ENCODE measurements around the gene BARHL1.

The BARHL1 gene

GRCh38 chr9:132588501-132589147 lies 6.2 kb downstream of the BARHL1 start:
- FAIRE-seq, result no peak

- no peak for FAIRE-seq
Measured at GRCh38 chr9:132589148-132590036, 7.0 kb downstream of the BARHL1 start.

GRCh38 chr9:132590037-132590317 lies 7.6 kb downstream of the BARHL1 start:
- no peak for FAIRE-seq

- no peak for FAIRE-seq
Measured at GRCh38 chr9:132590318-132591182, 8.1 kb downstream of the BARHL1 start.

- FAIRE-seq, result no peak
Measured at GRCh38 chr9:132591244-132591643, 8.8 kb downstream of the BARHL1 start.

- FAIRE-seq, result no peak
Measured at GRCh38 chr9:132591751-132592314, 9.4 kb downstream of the BARHL1 start.

- no peak for FAIRE-seq
Measured at GRCh38 chr9:132592451-132592850, 10.0 kb downstream of the BARHL1 start.

GRCh38 chr9:132594412-132594811 lies 12.0 kb downstream of the BARHL1 start:
- FAIRE-seq, result no peak

GRCh38 chr9:132595319-132595718 lies 12.9 kb downstream of the BARHL1 start:
- FAIRE-seq, result no peak

GRCh38 chr9:132596200-132596599 lies 13.8 kb downstream of the BARHL1 start:
- no peak for FAIRE-seq

GRCh38 chr9:132597073-132597775 lies 14.8 kb downstream of the BARHL1 start:
- no peak for FAIRE-seq

- no peak for FAIRE-seq
Measured at GRCh38 chr9:132600326-132600984, 18.0 kb downstream of the BARHL1 start.

- no peak for FAIRE-seq
Measured at GRCh38 chr9:132602207-132602606, 19.8 kb downstream of the BARHL1 start.

GRCh38 chr9:132605387-132605786 lies 23.0 kb downstream of the BARHL1 start:
- FAIRE-seq, result no peak

- FAIRE-seq, result no peak
Measured at GRCh38 chr9:132606066-132606465, 23.7 kb downstream of the BARHL1 start.

- no peak for FAIRE-seq
Measured at GRCh38 chr9:132609184-132609583, 26.8 kb downstream of the BARHL1 start.

- FAIRE-seq, result no peak
Measured at GRCh38 chr9:132609829-132610228, 27.4 kb downstream of the BARHL1 start.

- no peak for FAIRE-seq
Measured at GRCh38 chr9:132610661-132611060, 28.3 kb downstream of the BARHL1 start.

- no peak for FAIRE-seq
Measured at GRCh38 chr9:132614324-132614723, 31.9 kb downstream of the BARHL1 start.

GRCh38 chr9:132615774-132616173 lies 33.4 kb downstream of the BARHL1 start:
- FAIRE-seq, result no peak

- no peak for FAIRE-seq
Measured at GRCh38 chr9:132616725-132617124, 34.3 kb downstream of the BARHL1 start.

GRCh38 chr9:132622159-132622558 lies 39.8 kb downstream of the BARHL1 start:
- no peak for FAIRE-seq

All from endometrium (tissue), 2 donors.